GM12891 (cell line): ENCODE results near the gene IL1RL2. TPM values are rescaled to one million over a fixed set of nuclear protein-coding genes. Genes with fewer than 3 reads are reported as not detected.

ENCODE experiments used
- DNase-seq: peaks from one replicate; pipeline ENCODE4 v3.0.0; 2011; ENCODE audit warnings: low spot score; ENCODE audit not compliant: insufficient read length
- FAIRE-seq: peaks from 2 replicates; lab custom pipeline; 2011; peaks lifted over from hg19 to GRCh38; lab: Jason Lieb, UNC
- PAX5 ChIP-seq: IDR thresholded peaks from 2 replicates; pipeline ENCODE4 v1.6.1; 2011; ENCODE audit warnings: low read length, moderate library complexity, mild to moderate bottlenecking; ENCODE audit not compliant: insufficient read depth, severe bottlenecking
- POLR2A ChIP-seq: IDR thresholded peaks from 2 replicates; pipeline ENCODE4 v1.6.1; 2011; ENCODE audit warnings: low read depth, low read length, control low read depth
- POLR2AphosphoS5 ChIP-seq: IDR thresholded peaks from 2 replicates; pipeline ENCODE4 v1.6.1; 2011; ENCODE audit warnings: low read depth, low read length, control low read depth
- POU2F2 ChIP-seq: IDR thresholded peaks from 2 replicates; pipeline ENCODE4 v1.6.1; 2011; ENCODE audit warnings: low read depth, mild to moderate bottlenecking, control low read depth, low read length, moderate library complexity
- SPI1 ChIP-seq: IDR thresholded peaks from 2 replicates; pipeline ENCODE4 v1.6.1; 2011; ENCODE audit warnings: low read depth, low read length, control low read depth
- TAF1 ChIP-seq: IDR thresholded peaks from 2 replicates; pipeline ENCODE4 v1.6.1; 2011; ENCODE audit warnings: low read depth, low read length, control low read depth
- polyA plus RNA-seq: library from polyadenylated mRNA; unstranded; fragments of >200 nt; gene quantifications from one replicate; pipeline ENCODE4 v1.2.1, GENCODE V29; 2012; ENCODE audit warnings: low read depth, missing spikeins, inconsistent platforms; ENCODE audit not compliant: missing spikeins

Gene IL1RL2
- polyA plus RNA-seq, result not detected

GRCh38 chr2:102186791-102187495 lies at the start of gene IL1RL2:
Gene IL1RL2, plus strand, starts transcription at chr2:102187023. Its CDS starts 845 bp downstream, at chr2:102187868.
- FAIRE-seq (no peak), DNase-seq (no peak)
- TF ChIP-seq POLR2AphosphoS5 (no peak), TAF1 (no peak), POLR2A (no peak), PAX5 (no peak), POU2F2 (no peak), SPI1 (no peak)

- no peak for FAIRE-seq
- DNase-seq, result no peak
- TF ChIP-seq POU2F2 (no peak), POLR2A (no peak), PAX5 (no peak), SPI1 (no peak), TAF1 (no peak)
These were observed 49.7 kb upstream of the IL1RL2 start for GRCh38 chr2:102137138-102137537.

GRCh38 chr2:102138331-102138730 lies 48.5 kb upstream of the IL1RL2 start:
- DNase-seq, result no peak

GRCh38 chr2:102139851-102140250 lies 47.0 kb upstream of the IL1RL2 start:
- no peak for TF ChIP-seq SPI1
- no peak for TF ChIP-seq PAX5
- FAIRE-seq (no peak), DNase-seq (no peak)

More at GRCh38 chr2:102138331-102138730, 48.5 kb upstream of the IL1RL2 start:
- no peak for FAIRE-seq
- no peak for TF ChIP-seq POLR2AphosphoS5
- no peak for TF ChIP-seq PAX5
- TF ChIP-seq POU2F2, result no peak
- no peak for TF ChIP-seq TAF1
- no peak for TF ChIP-seq POLR2A
- no peak for TF ChIP-seq SPI1

- DNase-seq (no peak), FAIRE-seq (no peak)
- no peak for TF ChIP-seq PAX5
- no peak for TF ChIP-seq POLR2AphosphoS5
These were observed 46.4 kb upstream of the IL1RL2 start for GRCh38 chr2:102140377-102140776.

GRCh38 chr2:102141011-102141943 lies 45.5 kb upstream of the IL1RL2 start:
- TF ChIP-seq PAX5 (no peak), POU2F2 (no peak), POLR2A (no peak), POLR2AphosphoS5 (no peak), SPI1 (no peak), TAF1 (no peak)
- no peak for DNase-seq
- FAIRE-seq, result no peak

GRCh38 chr2:102141970-102142828 lies 44.6 kb upstream of the IL1RL2 start, which contains the start of gene IL1R1:
Gene IL1R1, plus strand, starts transcription at chr2:102142746. Its CDS starts 14,979 bp downstream, at chr2:102157725.
- FAIRE-seq, result no peak
- DNase-seq, result peak; percentile 9
- TF ChIP-seq POLR2A, result no peak
- TF ChIP-seq POU2F2, result no peak
- no peak for TF ChIP-seq SPI1
- TF ChIP-seq TAF1, result no peak
- no peak for TF ChIP-seq PAX5
- TF ChIP-seq POLR2AphosphoS5, result no peak

GRCh38 chr2:102142829-102143449 lies 43.9 kb upstream of the IL1RL2 start:
- DNase-seq, result no peak
- no peak for FAIRE-seq
- TF ChIP-seq POLR2A (no peak), SPI1 (no peak), TAF1 (no peak), POLR2AphosphoS5 (no peak), POU2F2 (no peak), PAX5 (no peak)

- DNase-seq (no peak), FAIRE-seq (no peak)
- TF ChIP-seq POLR2A, result no peak
- no peak for TF ChIP-seq POU2F2
- no peak for TF ChIP-seq POLR2AphosphoS5
- TF ChIP-seq SPI1, result no peak
- no peak for TF ChIP-seq PAX5
- no peak for TF ChIP-seq TAF1
These were observed 43.3 kb upstream of the IL1RL2 start for GRCh38 chr2:102143450-102143985.
